Measurements from ENCODE around the gene PLA2G2C.

- TF ChIP-seq CTCF (IDR thresholded peaks at IDR 0.05) (no peak), POLR2A (IDR thresholded peaks at IDR 0.05) (no peak), POLR2AphosphoS5 (IDR thresholded peaks at IDR 0.05) (no peak), EP300 (IDR thresholded peaks at IDR 0.05) (no peak)
These were observed 48.6 kb upstream of the PLA2G2C start for GRCh38 chr1:20234788-20235535.
